GM18873 (cell line): Measurements from ENCODE around the gene GPSM1.
"Not testable (repeated sequence)": the region's sequence is repeated elsewhere in the genome, so short reads cannot be mapped to it uniquely, and the experiment has no call there.

ENCODE experiments used
- ATAC-seq: cut with Tn5 transposase; IDR thresholded peaks from one replicate; pipeline ENCODE4 v1.9.1; 2021; ENCODE audit warnings: mild to moderate bottlenecking, moderate library complexity, moderate number of reproducible peaks; ENCODE audit not compliant: unreplicated experiment, low FRiP score

The GPSM1 gene

GRCh38 chr9:136314944-136315343, 12.4 kb upstream of the GPSM1 start:
- no peak for ATAC-seq

GRCh38 chr9:136316271-136316751, 11.0 kb upstream of the GPSM1 start:
- ATAC-seq = no peak

GRCh38 chr9:136316896-136317676, 10.3 kb upstream of the GPSM1 start:
- no peak for ATAC-seq

- ATAC-seq = no peak
Observed at GRCh38 chr9:136317695-136318094, 9.6 kb upstream of the GPSM1 start.

- ATAC-seq = no peak
Observed at GRCh38 chr9:136318111-136318775, 9.1 kb upstream of the GPSM1 start.

GRCh38 chr9:136318776-136319241, 8.5 kb upstream of the GPSM1 start:
- no peak for ATAC-seq

- not testable (repeated sequence) for ATAC-seq
Observed at GRCh38 chr9:136319244-136319643, 8.1 kb upstream of the GPSM1 start.

- ATAC-seq = not testable (repeated sequence)
Observed at GRCh38 chr9:136319955-136320354, 7.4 kb upstream of the GPSM1 start.

- not testable (repeated sequence) for ATAC-seq
Observed at GRCh38 chr9:136320972-136321371, 6.4 kb upstream of the GPSM1 start.

- ATAC-seq = no peak
Observed at GRCh38 chr9:136321561-136321960, 5.8 kb upstream of the GPSM1 start.

- ATAC-seq = no peak
Observed at GRCh38 chr9:136322756-136323330, 4.5 kb upstream of the GPSM1 start.

GRCh38 chr9:136323371-136323789, 4.0 kb upstream of the GPSM1 start:
- ATAC-seq = no peak

- ATAC-seq = no peak
Observed at GRCh38 chr9:136324501-136325300, 2.6 kb upstream of the GPSM1 start.

- no peak for ATAC-seq
Observed at GRCh38 chr9:136325358-136325757, 2.0 kb upstream of the GPSM1 start.

- ATAC-seq = no peak
Observed at GRCh38 chr9:136326061-136326760, 1.1 kb upstream of the GPSM1 start.

- no peak for ATAC-seq
Observed at GRCh38 chr9:136326761-136327303, 507 bp upstream of the GPSM1 start.

- ATAC-seq = no peak
Observed at GRCh38 chr9:136328011-136328621, 777 bp downstream of the GPSM1 start.

- no peak for ATAC-seq
Observed at GRCh38 chr9:136328622-136329041, 1.3 kb downstream of the GPSM1 start.

GRCh38 chr9:136329211-136329627, 1.9 kb downstream of the GPSM1 start:
- ATAC-seq = no peak
